Tibial nerve (tissue), 4 donors: ENCODE results near the gene HECTD2. TPM values are rescaled to one million over a fixed set of nuclear protein-coding genes. Genes with fewer than 3 reads are reported as not detected.
"Not testable (repeated sequence)": the region's sequence is repeated elsewhere in the genome, so short reads cannot be mapped to it uniquely, and the experiment has no call there.

Source experiments
- DNase-seq, 2 donors: peaks; one replicate each; pipeline ENCODE4 v3.0.0-alpha.2; 2019; ENCODE audit warnings: low spot score in 2 of 2
- H3K27ac ChIP-seq, 4 donors: fragments of 200-600 bp; sonication (generic) in 3 of 4; one replicate each; pipeline ENCODE4 v1.5.1; 2017 to 2019; ENCODE audit warnings: mild to moderate bottlenecking in 1 of 4
- H3K27me3 ChIP-seq, 2 donors: fragments of 200-600 bp; sonication (generic) in 1 of 2; one replicate each; pipeline versions ENCODE4 v1.5.1 to v1.6.0; 2017 to 2019
- H3K36me3 ChIP-seq, 3 donors: fragments of 200-600 bp; sonication (generic); one replicate each; pipeline ENCODE4 v1.5.1; 2018 to 2019
- H3K4me1 ChIP-seq, 4 donors: fragments of 200-600 bp; sonication (generic) in 3 of 4; one replicate each; pipeline ENCODE4 v1.5.1; 2017 to 2019
- H3K4me3 ChIP-seq, 4 donors: fragments of 200-600 bp; sonication (generic) in 3 of 4; one replicate each; pipeline ENCODE4 v1.5.1; 2017 to 2019; ENCODE audit warnings: mild to moderate bottlenecking in 1 of 4, moderate library complexity in 1 of 4
- H3K9me3 ChIP-seq, 4 donors: fragments of 200-600 bp; sonication (generic) in 3 of 4; one replicate each; pipeline ENCODE4 v1.5.1; 2017 to 2019
- EP300 ChIP-seq, 2 donors: sonication (generic); formaldehyde crosslinking; IDR thresholded peaks; one replicate each; pipeline ENCODE4 v1.6.1; 2017; ENCODE audit warnings: antibody characterized with exemption in 2 of 2, mild to moderate bottlenecking in 1 of 2
- POLR2A ChIP-seq, 2 donors: fragments of 450-650 bp; IDR thresholded peaks; one replicate each; pipeline ENCODE4 v1.6.1; 2017; ENCODE audit warnings: antibody characterized with exemption in 2 of 2, mild to moderate bottlenecking in 2 of 2, moderate library complexity in 2 of 2
- WGBS, 2 donors: methylation state at CpG; one replicate each; pipeline ENCODE4 v1.1.5; 2018; 5-methylcytosine and 5-hydroxymethylcytosine counted together
- total RNA-seq, 4 donors: library from RNA; depleted of rRNA; stranded (reverse); fragments of >200 nt; gene quantifications; one replicate each; pipeline ENCODE4 v1.1.0, GENCODE V29; 2016
- TF ChIP-seq, protein P1 (sequence below), 5 experiments: fragments of 200-600 bp in 3 of 5; fragments of 450-650 bp in 2 of 5; sonication (generic) in 3 of 5; IDR thresholded peaks; one replicate each; pipeline ENCODE4 v1.5.1; 2016 to 2019; ENCODE audit warnings: antibody characterized with exemption in 5 of 5, mild to moderate bottlenecking in 3 of 5, moderate library complexity in 2 of 5

The HECTD2 gene
- total RNA-seq, 4 donors from 2014 or later = 23.5 to 33.4 (median 26.1) TPM

DNA sequence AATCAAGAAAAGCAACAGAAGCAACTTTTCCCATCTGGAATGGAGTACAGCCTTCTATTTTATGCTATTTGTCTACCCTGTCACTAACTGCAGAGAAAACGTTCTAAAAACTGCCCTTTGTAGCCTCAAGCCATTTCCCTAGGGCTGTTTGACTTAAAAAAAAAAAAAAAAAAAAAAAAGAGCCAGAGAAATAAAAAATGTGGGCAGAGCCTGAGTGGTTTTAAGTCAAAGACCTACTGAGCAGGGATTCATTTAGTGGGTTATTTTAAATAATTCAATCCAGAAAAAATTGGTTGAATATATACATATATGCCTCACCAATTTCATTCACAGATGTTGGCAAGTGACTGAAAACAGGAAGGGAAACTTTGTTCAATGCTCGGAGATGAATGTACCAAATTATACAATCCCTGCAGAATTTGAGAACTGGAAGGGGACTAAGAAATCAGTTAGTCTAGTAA lies 147.5 kb downstream of the HECTD2 start:
- TF ChIP-seq, protein P1, sequence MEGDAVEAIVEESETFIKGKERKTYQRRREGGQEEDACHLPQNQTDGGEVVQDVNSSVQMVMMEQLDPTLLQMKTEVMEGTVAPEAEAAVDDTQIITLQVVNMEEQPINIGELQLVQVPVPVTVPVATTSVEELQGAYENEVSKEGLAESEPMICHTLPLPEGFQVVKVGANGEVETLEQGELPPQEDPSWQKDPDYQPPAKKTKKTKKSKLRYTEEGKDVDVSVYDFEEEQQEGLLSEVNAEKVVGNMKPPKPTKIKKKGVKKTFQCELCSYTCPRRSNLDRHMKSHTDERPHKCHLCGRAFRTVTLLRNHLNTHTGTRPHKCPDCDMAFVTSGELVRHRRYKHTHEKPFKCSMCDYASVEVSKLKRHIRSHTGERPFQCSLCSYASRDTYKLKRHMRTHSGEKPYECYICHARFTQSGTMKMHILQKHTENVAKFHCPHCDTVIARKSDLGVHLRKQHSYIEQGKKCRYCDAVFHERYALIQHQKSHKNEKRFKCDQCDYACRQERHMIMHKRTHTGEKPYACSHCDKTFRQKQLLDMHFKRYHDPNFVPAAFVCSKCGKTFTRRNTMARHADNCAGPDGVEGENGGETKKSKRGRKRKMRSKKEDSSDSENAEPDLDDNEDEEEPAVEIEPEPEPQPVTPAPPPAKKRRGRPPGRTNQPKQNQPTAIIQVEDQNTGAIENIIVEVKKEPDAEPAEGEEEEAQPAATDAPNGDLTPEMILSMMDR (IDR thresholded peaks at IDR 0.05) = no peak
- no peak for TF ChIP-seq POLR2A (IDR thresholded peaks at IDR 0.05)
- no peak for TF ChIP-seq EP300 (IDR thresholded peaks at IDR 0.05)
- no peaks in the 10 kb centered on the region for H3K27me3 ChIP-seq
- H3K4me1 ChIP-seq = peaks cover 0 to 5% (median 2%) of the 10 kb centered on the region in 4 donors
- H3K4me3 ChIP-seq = no peak overlapping the region
- H3K36me3 ChIP-seq = no peaks in the 10 kb centered on the region
- no peaks in the 10 kb centered on the region for H3K9me3 ChIP-seq
- peak overlapping the region in 1 of 4 donors; percentile 1 for H3K27ac ChIP-seq
- WGBS, 2 donors = 12 to 19% methylated on average over 2 of the region's 2 CpGs
- DNase-seq = no peak

DNA sequence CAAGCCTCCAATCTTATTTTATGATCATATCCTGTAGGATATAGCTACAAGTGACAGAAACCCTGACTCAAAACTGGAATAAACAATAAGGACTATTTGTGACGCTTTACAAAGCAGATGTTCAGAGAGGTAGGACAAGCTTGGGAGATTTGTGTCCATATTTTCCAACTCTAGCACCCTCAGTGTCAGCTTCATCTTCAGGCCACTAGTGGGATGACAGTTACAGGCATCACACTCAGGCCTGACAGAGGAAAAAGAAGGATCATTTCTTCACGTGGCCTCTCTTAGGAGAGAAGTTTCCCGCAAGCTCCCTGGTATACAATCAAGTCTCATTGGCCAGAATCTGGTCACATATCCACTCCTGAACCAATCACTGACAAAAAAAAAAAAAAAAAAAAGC lies 148.3 kb downstream of the HECTD2 start:
- Histone ChIP-seq H3K27ac (no peak overlapping the region), H3K4me3 (no peak overlapping the region), H3K4me1 (peaks cover 0 to 5% (median 2%) of the 10 kb centered on the region in 4 donors), H3K9me3 (no peaks in the 10 kb centered on the region), H3K27me3 (no peaks in the 10 kb centered on the region), H3K36me3 (no peaks in the 10 kb centered on the region)
- 79 to 82% methylated on average over 3 of the region's 3 CpGs for WGBS, 2 donors
- no peak for DNase-seq
- TF ChIP-seq, protein P1 (IDR thresholded peaks at IDR 0.05) = no peak
- no peak for TF ChIP-seq EP300 (IDR thresholded peaks at IDR 0.05)
- no peak for TF ChIP-seq POLR2A (IDR thresholded peaks at IDR 0.05)

DNA sequence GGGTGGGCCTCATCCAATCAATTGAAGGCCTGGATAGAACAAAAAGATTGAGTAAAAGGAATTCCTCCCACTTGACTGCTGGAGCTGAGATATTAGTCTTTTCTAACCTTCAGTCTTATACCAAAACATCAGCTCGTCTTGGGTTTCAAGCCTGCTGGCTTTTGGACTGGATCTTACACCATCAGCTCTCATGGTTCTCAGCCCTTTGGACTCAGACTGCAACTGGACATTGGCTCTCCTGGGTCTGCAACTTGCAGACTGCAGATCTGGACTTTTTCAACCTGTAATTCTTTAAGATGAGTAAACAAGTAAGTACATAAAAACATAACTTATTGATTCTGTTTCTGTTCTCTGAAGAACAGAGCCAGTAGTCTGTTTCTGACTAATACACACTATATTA lies 149.0 kb downstream of the HECTD2 start:
- 93 to 100% methylated on average over 1 of the region's 1 CpG for WGBS, 2 donors
- TF ChIP-seq, protein P1 (IDR thresholded peaks at IDR 0.05) = no peak
- TF ChIP-seq EP300 (IDR thresholded peaks at IDR 0.05) (no peak), POLR2A (IDR thresholded peaks at IDR 0.05) (no peak)
- H3K27me3 ChIP-seq = no peaks in the 10 kb centered on the region
- H3K4me1 ChIP-seq = peaks cover 0 to 5% (median 2%) of the 10 kb centered on the region in 4 donors
- no peak overlapping the region for H3K27ac ChIP-seq
- no peak for DNase-seq
- no peak overlapping the region for H3K4me3 ChIP-seq
- H3K9me3 ChIP-seq = no peaks in the 10 kb centered on the region
- H3K36me3 ChIP-seq = no peaks in the 10 kb centered on the region

DNA sequence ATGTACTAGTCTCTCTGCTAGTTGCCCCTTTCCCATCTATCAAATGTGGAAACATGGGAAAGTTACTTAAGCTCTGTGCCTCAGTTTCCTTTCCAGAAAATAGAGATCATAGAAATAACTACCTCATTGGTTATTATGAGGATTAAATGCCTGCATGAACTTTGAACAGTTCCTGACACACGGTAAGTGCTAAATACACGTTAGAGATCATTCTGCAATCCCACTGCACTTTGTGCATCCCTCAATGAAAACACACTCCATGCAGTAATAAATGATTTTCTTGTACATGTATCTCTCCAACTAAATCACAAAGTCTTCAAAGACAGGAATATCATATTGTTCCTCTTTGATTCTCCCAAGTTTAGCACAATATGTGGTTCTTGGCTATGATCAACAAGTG lies 149.6 kb downstream of the HECTD2 start:
- H3K36me3 ChIP-seq = no peaks in the 10 kb centered on the region
- H3K27ac ChIP-seq = no peak overlapping the region
- WGBS, 2 donors = 83 to 88% methylated on average over 2 of the region's 2 CpGs
- DNase-seq = no peak
- TF ChIP-seq POLR2A (IDR thresholded peaks at IDR 0.05) (no peak), EP300 (IDR thresholded peaks at IDR 0.05) (no peak)
- TF ChIP-seq, protein P1 (IDR thresholded peaks at IDR 0.05) = no peak
- peaks cover 0 to 5% (median 2%) of the 10 kb centered on the region in 4 donors for H3K4me1 ChIP-seq
- H3K4me3 ChIP-seq = no peak overlapping the region
- H3K27me3 ChIP-seq = no peaks in the 10 kb centered on the region
- no peaks in the 10 kb centered on the region for H3K9me3 ChIP-seq

DNA sequence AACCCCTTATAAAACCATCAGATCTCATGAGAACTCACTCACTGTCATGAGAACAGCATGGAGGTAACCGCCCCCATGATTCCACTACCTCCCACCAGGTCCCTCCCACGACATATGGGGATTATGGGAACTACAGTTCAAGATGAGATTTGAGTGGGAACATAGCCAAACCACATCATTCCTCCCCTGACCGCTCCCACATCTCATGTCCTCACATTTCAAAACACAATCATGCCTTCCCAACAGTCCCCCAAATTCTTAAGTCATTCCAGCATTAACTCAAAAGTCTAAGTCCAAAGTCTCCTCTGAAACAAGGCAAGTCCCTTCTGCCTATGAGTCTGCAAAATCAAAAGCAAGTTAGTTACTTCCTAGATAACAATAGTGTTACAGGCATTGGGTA lies 150.7 kb downstream of the HECTD2 start:
- not testable (repeated sequence) for H3K36me3 ChIP-seq, H3K4me3 ChIP-seq, H3K27ac ChIP-seq, H3K27me3 ChIP-seq, H3K9me3 ChIP-seq, DNase-seq, H3K4me1 ChIP-seq
- 66 to 69% methylated on average over 3 of the region's 3 CpGs for WGBS, 2 donors
